PC-3 (cell line): ENCODE data around the gene TMEM25.

ENCODE experiments used
- EZH2phosphoT487 ChIP-seq: fragments of 300-600 bp; sonication (generic); IDR thresholded peaks from 2 replicates; pipeline ENCODE4 v1.6.1; 2018; ENCODE audit warnings: mild to moderate bottlenecking, antibody characterized with exemption, low read length, borderline replicate concordance
- TF ChIP-seq, protein P1 (sequence below): fragments of 300-600 bp; sonication (generic); conservative IDR thresholded peaks from 2 replicates; pipeline ENCODE4 v1.5.1; 2017; ENCODE audit warnings: antibody characterized with exemption, low read depth, mild to moderate bottlenecking, low read length

DNA sequence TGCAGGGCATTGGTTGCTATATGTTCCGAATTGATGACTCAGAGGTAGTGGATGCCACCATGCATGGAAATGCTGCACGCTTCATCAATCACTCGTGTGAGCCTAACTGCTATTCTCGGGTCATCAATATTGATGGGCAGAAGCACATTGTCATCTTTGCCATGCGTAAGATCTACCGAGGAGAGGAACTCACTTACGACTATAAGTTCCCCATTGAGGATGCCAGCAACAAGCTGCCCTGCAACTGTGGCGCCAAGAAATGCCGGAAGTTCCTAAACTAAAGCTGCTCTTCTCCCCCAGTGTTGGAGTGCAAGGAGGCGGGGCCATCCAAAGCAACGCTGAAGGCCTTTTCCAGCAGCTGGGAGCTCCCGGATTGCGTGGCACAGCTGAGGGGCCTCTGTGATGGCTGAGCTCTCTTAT lies 9.1 kb upstream of the TMEM25 start:
- TF ChIP-seq EZH2phosphoT487: no peak
- TF ChIP-seq, protein P1, sequence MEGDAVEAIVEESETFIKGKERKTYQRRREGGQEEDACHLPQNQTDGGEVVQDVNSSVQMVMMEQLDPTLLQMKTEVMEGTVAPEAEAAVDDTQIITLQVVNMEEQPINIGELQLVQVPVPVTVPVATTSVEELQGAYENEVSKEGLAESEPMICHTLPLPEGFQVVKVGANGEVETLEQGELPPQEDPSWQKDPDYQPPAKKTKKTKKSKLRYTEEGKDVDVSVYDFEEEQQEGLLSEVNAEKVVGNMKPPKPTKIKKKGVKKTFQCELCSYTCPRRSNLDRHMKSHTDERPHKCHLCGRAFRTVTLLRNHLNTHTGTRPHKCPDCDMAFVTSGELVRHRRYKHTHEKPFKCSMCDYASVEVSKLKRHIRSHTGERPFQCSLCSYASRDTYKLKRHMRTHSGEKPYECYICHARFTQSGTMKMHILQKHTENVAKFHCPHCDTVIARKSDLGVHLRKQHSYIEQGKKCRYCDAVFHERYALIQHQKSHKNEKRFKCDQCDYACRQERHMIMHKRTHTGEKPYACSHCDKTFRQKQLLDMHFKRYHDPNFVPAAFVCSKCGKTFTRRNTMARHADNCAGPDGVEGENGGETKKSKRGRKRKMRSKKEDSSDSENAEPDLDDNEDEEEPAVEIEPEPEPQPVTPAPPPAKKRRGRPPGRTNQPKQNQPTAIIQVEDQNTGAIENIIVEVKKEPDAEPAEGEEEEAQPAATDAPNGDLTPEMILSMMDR: no peak
